HEK293 (cell line): ENCODE results near the gene LDB2.

Experiments
- CTCF ChIA-PET: fragments of 350-600 bp; formaldehyde crosslinking; extraction: SDS; loops from one replicate; lab custom pipeline; 2021; ENCODE audit warnings: antibody characterized with exemption; lab: Yijun Ruan, JAX
- POLR2A ChIA-PET: fragments of 300-600 bp; formaldehyde crosslinking; extraction: SDS; loops from one replicate; lab custom pipeline; 2020; ENCODE audit warnings: antibody characterized with exemption, inconsistent platforms; lab: Yijun Ruan, JAX
- H3K27ac ChIP-seq: fragments of 200-500 bp; sonication (Bioruptor generic); 2 replicates; pipeline ENCODE4 v1.5.1; 2014; ENCODE audit warnings: low read depth, low read length, control low read depth, inconsistent platforms; ENCODE audit errors: extremely low read depth
- H3K36me3 ChIP-seq, 2 experiments: fragments of 200-500 bp in 1 of 2; sonication (Bioruptor generic) in 1 of 2; 1 replicate in 1 of 2; 2 replicates in 1 of 2; pipeline ENCODE4 v1.5.1; 2014 to 2017; ENCODE audit warnings: inconsistent platforms in 2 of 2, low read length in 2 of 2; ENCODE audit not compliant: control insufficient read depth in 2 of 2, insufficient read depth in 1 of 2
- H3K4me1 ChIP-seq: fragments of 200-500 bp; sonication (Bioruptor generic); 2 replicates; pipeline ENCODE4 v1.5.1; 2014; ENCODE audit warnings: mild to moderate bottlenecking, low read length, inconsistent platforms; ENCODE audit not compliant: control insufficient read depth, insufficient read depth
- H3K4me3 ChIP-seq: 2 replicates; pipeline ENCODE4 v1.5.1; 2011; ENCODE audit warnings: low read depth, mild to moderate bottlenecking, control low read depth, low read length, moderate library complexity
- H3K9me3 ChIP-seq: fragments of 200-500 bp; sonication (Bioruptor generic); 2 replicates; pipeline ENCODE4 v1.5.1; 2014; ENCODE audit warnings: low read depth, low read length, inconsistent platforms; ENCODE audit not compliant: control insufficient read depth, insufficient read depth
- KLF9 ChIP-seq: fragments of 450-650 bp; formaldehyde crosslinking; IDR thresholded peaks from 2 replicates; pipeline ENCODE4 v1.5.1; 2016; ENCODE audit warnings: missing biosample characterization, missing genetic modification characterization, low read depth
- OSR2 ChIP-seq: fragments of 450-650 bp; formaldehyde crosslinking; IDR thresholded peaks from 2 replicates; pipeline ENCODE4 v1.5.1; 2016; ENCODE audit warnings: missing biosample characterization, missing genetic modification characterization
- OVOL3 ChIP-seq: fragments of 450-650 bp; formaldehyde crosslinking; IDR thresholded peaks from 2 replicates; pipeline ENCODE4 v1.5.1; 2016; ENCODE audit warnings: missing biosample characterization, missing genetic modification characterization
- PRDM4 ChIP-seq: fragments of 450-650 bp; formaldehyde crosslinking; IDR thresholded peaks from 2 replicates; pipeline ENCODE4 v1.5.1; 2017; ENCODE audit warnings: missing biosample characterization, missing genetic modification characterization
- RBAK ChIP-seq: fragments of 450-650 bp; formaldehyde crosslinking; IDR thresholded peaks from 2 replicates; pipeline ENCODE4 v1.5.1; 2016; ENCODE audit warnings: missing biosample characterization, missing genetic modification characterization
- SCRT1 ChIP-seq: fragments of 450-650 bp; formaldehyde crosslinking; IDR thresholded peaks from 2 replicates; pipeline ENCODE4 v1.5.1; 2016; ENCODE audit warnings: missing biosample characterization, missing genetic modification characterization, borderline replicate concordance
- SETDB1 ChIP-seq: IDR thresholded peaks from one replicate; pipeline ENCODE4 v1.6.1; 2017; ENCODE audit warnings: mild to moderate bottlenecking, low read length, moderate library complexity, mixed read lengths; ENCODE audit not compliant: insufficient read length
- ZBTB7A ChIP-seq: fragments of 450-650 bp; formaldehyde crosslinking; IDR thresholded peaks from 2 replicates; pipeline ENCODE4 v1.5.1; 2016; ENCODE audit warnings: low read depth, missing biosample characterization, missing genetic modification characterization
- ZNF16 ChIP-seq: fragments of 450-650 bp; formaldehyde crosslinking; IDR thresholded peaks from 2 replicates; pipeline ENCODE4 v1.5.1; 2016; ENCODE audit warnings: low read depth, missing biosample characterization, missing genetic modification characterization
- ZNF175 ChIP-seq: fragments of 450-650 bp; formaldehyde crosslinking; IDR thresholded peaks from 2 replicates; pipeline ENCODE4 v1.5.1; 2016; ENCODE audit warnings: missing biosample characterization, missing genetic modification characterization
- ZNF19 ChIP-seq: fragments of 450-650 bp; formaldehyde crosslinking; IDR thresholded peaks from 2 replicates; pipeline ENCODE4; 2016; ENCODE audit warnings: missing biosample characterization, missing genetic modification characterization, low read depth
- ZNF335 ChIP-seq: fragments of 450-650 bp; formaldehyde crosslinking; conservative IDR thresholded peaks from 2 replicates; pipeline ENCODE4 v1.5.1; 2016; ENCODE audit warnings: missing biosample characterization, missing genetic modification characterization
- ZNF37A ChIP-seq: fragments of 450-650 bp; IDR thresholded peaks from 2 replicates; pipeline ENCODE4 v1.5.1; 2018; ENCODE audit warnings: missing biosample characterization, missing genetic modification characterization
- ZNF394 ChIP-seq: fragments of 450-650 bp; formaldehyde crosslinking; IDR thresholded peaks from 2 replicates; pipeline ENCODE4 v1.5.1; 2016; ENCODE audit warnings: missing biosample characterization, missing genetic modification characterization, mild to moderate bottlenecking, moderate library complexity, borderline replicate concordance
- ZNF473 ChIP-seq: fragments of 450-650 bp; formaldehyde crosslinking; IDR thresholded peaks from 2 replicates; pipeline ENCODE4 v1.5.1; 2017; ENCODE audit warnings: missing biosample characterization, missing genetic modification characterization
- ZNF549 ChIP-seq: fragments of 450-650 bp; IDR thresholded peaks from 2 replicates; pipeline ENCODE4 v1.5.1; 2018; ENCODE audit warnings: missing biosample characterization, missing genetic modification characterization, mild to moderate bottlenecking, inconsistent platforms, moderate library complexity
- ZNF580 ChIP-seq: fragments of 450-650 bp; formaldehyde crosslinking; IDR thresholded peaks from 2 replicates; pipeline ENCODE4 v1.5.1; 2016; ENCODE audit warnings: missing biosample characterization, missing genetic modification characterization
- ZNF768 ChIP-seq: fragments of 450-650 bp; formaldehyde crosslinking; IDR thresholded peaks from 2 replicates; pipeline ENCODE4 v1.5.1; 2018; ENCODE audit warnings: missing biosample characterization, mild to moderate bottlenecking, missing genetic modification characterization
- TF ChIP-seq, protein P1 (sequence below): fragments of 450-650 bp; formaldehyde crosslinking; IDR thresholded peaks from 2 replicates; pipeline ENCODE4 v1.5.1; 2016; ENCODE audit warnings: missing biosample characterization, missing genetic modification characterization
- TF ChIP-seq, protein P2 (sequence below): fragments of 450-650 bp; formaldehyde crosslinking; IDR thresholded peaks from 2 replicates; pipeline ENCODE4 v1.5.1; 2016; ENCODE audit warnings: missing biosample characterization, missing genetic modification characterization, low read depth
- TF ChIP-seq, protein P3 (sequence below): fragments of 450-650 bp; formaldehyde crosslinking; IDR thresholded peaks from 2 replicates; pipeline ENCODE4 v1.5.1; 2016; ENCODE audit warnings: missing biosample characterization, missing genetic modification characterization

The LDB2 gene

GRCh38 chr4:16818005-16818404 lies 80.4 kb downstream of the LDB2 start (continued):
- TF ChIP-seq ZNF394 (tag by site-specific recombination) = no peak
- TF ChIP-seq, protein P1, sequence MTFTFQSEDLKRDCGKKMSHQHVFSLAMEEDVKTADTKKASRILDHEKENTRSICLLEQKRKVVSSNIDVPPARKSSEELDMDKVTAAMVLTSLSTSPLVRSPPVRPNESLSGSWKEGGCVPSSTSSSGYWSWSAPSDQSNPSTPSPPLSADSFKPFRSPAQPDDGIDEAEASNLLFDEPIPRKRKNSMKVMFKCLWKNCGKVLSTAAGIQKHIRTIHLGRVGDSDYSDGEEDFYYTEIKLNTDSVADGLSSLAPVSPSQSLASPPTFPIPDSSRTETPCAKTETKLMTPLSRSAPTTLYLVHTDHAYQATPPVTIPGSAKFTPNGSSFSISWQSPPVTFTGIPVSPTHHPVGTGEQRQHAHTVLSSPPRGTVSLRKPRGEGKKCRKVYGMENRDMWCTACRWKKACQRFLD (tag by site-specific recombination) = no peak
- no peak for TF ChIP-seq ZNF768 (tag by site-specific recombination)

GRCh38 chr4:16817286-16817685 lies 81.2 kb downstream of the LDB2 start:
- CTCF ChIA-PET = interaction anchor here (0.6 kb wide), 1 partner anchor 255 kb away, joined by 3 read pairs; no protein-coding TSS in a partner anchor
- Histone ChIP-seq H3K27ac (no peak overlapping the region), H3K4me1 (no peaks in the 10 kb centered on the region)

GRCh38 chr4:16814361-16814760 lies 84.1 kb downstream of the LDB2 start:
- CTCF ChIA-PET = interaction anchor here (0.6 kb wide), 1 partner anchor 17 kb away, joined by 3 read pairs; no protein-coding TSS in a partner anchor

More at GRCh38 chr4:16817286-16817685, 81.2 kb downstream of the LDB2 start:
- POLR2A ChIA-PET = no interaction called here
- no peak overlapping the region for H3K4me3 ChIP-seq
- H3K9me3 ChIP-seq = no peaks in the 10 kb centered on the region
- no peak for TF ChIP-seq SCRT1 (tag by site-specific recombination)
- TF ChIP-seq ZNF473 (tag by site-specific recombination) = no peak
- TF ChIP-seq PRDM4 (tag by site-specific recombination) = no peak
- no peak for TF ChIP-seq ZNF335
- no peak for TF ChIP-seq ZNF175 (tag by site-specific recombination)
- TF ChIP-seq, protein P2, sequence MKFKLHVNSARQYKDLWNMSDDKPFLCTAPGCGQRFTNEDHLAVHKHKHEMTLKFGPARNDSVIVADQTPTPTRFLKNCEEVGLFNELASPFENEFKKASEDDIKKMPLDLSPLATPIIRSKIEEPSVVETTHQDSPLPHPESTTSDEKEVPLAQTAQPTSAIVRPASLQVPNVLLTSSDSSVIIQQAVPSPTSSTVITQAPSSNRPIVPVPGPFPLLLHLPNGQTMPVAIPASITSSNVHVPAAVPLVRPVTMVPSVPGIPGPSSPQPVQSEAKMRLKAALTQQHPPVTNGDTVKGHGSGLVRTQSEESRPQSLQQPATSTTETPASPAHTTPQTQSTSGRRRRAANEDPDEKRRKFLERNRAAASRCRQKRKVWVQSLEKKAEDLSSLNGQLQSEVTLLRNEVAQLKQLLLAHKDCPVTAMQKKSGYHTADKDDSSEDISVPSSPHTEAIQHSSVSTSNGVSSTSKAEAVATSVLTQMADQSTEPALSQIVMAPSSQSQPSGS = no peak
- TF ChIP-seq RBAK (tag by site-specific recombination) = no peak
- TF ChIP-seq ZNF549 (tag by site-specific recombination) = no peak
- TF ChIP-seq ZNF37A (tag by site-specific recombination) = no peak
- no peaks in the 10 kb centered on the region for H3K36me3 ChIP-seq

More at GRCh38 chr4:16814361-16814760, 84.1 kb downstream of the LDB2 start:
- no peak overlapping the region for H3K27ac ChIP-seq
- H3K4me3 ChIP-seq = no peak overlapping the region
- H3K4me1 ChIP-seq = no peaks in the 10 kb centered on the region
- H3K9me3 ChIP-seq = no peaks in the 10 kb centered on the region
- no peaks in the 10 kb centered on the region for H3K36me3 ChIP-seq
- POLR2A ChIA-PET = no interaction called here
- no peak for TF ChIP-seq SETDB1
- no peak for TF ChIP-seq ZNF473 (tag by site-specific recombination)
- TF ChIP-seq ZBTB7A = no peak
- no peak for TF ChIP-seq KLF9 (tag by site-specific recombination)
- no peak for TF ChIP-seq OVOL3 (tag by site-specific recombination)
- no peak for TF ChIP-seq ZNF549 (tag by site-specific recombination)
- no peak for TF ChIP-seq ZNF16 (tag by site-specific recombination)
- TF ChIP-seq, protein P3, sequence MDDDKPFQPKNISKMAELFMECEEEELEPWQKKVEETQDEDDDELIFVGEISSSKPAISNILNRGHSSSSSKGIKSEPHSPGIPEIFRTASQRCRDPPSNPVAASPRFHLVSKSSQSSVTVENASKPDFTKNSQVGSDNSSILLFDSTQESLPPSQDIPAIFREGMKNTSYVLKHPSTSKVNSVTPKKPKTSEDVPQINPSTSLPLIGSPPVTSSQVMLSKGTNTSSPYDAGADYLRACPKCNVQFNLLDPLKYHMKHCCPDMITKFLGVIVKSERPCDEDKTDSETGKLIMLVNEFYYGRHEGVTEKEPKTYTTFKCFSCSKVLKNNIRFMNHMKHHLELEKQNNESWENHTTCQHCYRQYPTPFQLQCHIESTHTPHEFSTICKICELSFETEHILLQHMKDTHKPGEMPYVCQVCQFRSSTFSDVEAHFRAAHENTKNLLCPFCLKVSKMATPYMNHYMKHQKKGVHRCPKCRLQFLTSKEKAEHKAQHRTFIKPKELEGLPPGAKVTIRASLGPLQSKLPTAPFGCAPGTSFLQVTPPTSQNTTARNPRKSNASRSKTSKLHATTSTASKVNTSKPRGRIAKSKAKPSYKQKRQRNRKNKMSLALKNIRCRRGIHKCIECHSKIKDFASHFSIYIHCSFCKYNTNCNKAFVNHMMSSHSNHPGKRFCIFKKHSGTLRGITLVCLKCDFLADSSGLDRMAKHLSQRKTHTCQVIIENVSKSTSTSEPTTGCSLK (tag by site-specific recombination) = no peak
- no peak for TF ChIP-seq ZNF580 (tag by site-specific recombination)
- no peak for TF ChIP-seq ZNF19 (tag by site-specific recombination)
- TF ChIP-seq OSR2 (tag by site-specific recombination) = no peak
